Measurements from ENCODE around the gene BCL2L13.

BCL2L13 gene

GRCh38 chr22:17638432-17639246 lies at the start of gene BCL2L13:
TSS of gene BCL2L13 (plus strand) at chr22:17638757. CDS start at chr22:17655712, 16,955 bp downstream.
- DNase-seq (ENCODE audit: low read depth in 2 of 2) = peak; percentile 75 to 82

- no peak for DNase-seq (ENCODE audit: low read depth in 2 of 2)
Measured at GRCh38 chr22:17589810-17590375, 48.7 kb upstream of the BCL2L13 start.

- DNase-seq (ENCODE audit: low read depth in 2 of 2) = no peak
Measured at GRCh38 chr22:17590586-17590985, 48.0 kb upstream of the BCL2L13 start.

DNA sequence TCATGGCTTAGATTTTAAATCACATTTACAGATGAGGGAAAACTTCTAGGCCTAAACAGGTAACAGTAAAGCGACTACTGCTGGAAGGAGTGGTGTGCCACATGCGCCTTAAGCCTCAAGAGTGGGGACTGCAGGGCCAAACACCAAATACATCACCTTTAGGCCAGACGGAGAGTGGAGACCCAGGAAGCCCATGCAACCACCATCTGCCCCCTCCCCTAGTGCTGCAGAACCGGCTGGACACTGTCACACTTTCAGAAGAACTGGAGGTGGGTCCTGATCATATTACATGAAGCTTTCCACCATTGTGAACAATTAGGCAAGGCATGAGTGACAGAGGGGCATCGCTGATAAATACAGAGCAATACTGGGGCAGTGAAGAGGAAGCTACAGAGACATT lies 46.4 kb upstream of the BCL2L13 start:
- DNase-seq (ENCODE audit: low read depth in 2 of 2) = no peak

GRCh38 chr22:17596226-17596625 lies 42.3 kb upstream of the BCL2L13 start:
- no peak for DNase-seq (ENCODE audit: low read depth in 2 of 2)

DNA sequence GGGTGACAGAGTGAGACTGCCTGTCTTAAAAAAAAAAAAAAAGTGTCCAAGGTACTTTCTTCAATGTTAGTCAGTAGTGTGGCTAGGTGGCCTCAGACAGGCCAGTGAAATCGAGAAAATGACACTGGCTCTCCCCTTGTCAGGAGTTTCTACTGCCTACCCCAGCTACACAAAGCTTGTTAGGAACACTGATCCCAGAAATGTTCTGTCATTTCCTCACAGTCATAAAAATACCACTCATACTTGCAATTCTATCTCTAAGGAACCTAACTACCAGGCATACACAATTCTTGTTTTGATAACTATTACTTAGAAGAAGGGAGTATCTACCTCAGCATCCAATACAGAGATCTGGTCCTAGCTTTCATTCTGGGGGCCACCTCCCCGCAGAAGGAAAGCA lies 41.3 kb upstream of the BCL2L13 start:
- no peak for DNase-seq (ENCODE audit: low read depth in 2 of 2)

DNA sequence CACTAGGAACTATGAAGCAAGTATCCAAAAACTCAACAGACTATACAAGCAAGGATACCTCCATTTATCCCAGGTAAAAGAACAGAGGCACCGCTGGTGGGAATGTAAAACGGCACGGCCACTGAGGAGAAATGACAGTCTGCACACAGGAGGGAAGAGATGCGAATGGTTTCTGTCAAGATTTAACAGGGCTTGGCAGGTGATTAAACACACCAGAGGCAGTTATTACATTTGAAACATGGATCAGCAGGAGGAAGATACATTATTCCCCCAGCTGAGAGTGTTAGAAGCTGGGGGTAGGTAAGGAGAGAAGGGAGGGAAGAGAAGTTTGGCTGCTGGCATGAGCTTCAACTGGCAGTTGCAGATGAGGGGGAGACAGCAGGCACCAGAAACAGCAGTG lies 40.2 kb upstream of the BCL2L13 start:
- DNase-seq (ENCODE audit: low read depth in 2 of 2) = no peak

DNA sequence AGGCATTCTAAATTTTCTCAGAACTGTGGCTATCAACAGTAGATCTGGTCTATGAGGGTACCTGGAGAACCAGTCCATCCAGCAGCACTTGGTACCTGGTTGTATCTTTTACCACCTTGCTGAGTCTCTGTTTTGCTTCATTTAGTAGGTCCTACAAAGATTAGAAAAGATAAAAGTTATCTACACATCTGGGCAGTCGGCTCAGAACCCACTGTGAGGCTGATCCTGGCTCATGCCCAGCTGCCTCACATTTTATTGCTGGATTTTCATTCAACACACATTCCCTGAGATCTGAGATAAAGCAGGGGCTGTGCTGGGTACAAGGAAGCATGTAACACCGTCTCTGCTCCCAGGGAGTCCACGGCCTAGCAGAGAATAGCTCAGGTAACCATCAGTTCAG lies 37.5 kb upstream of the BCL2L13 start:
- DNase-seq (ENCODE audit: low read depth in 2 of 2) = no peak

- DNase-seq (ENCODE audit: low read depth in 2 of 2) = no peak
Measured at GRCh38 chr22:17603668-17604067, 34.9 kb upstream of the BCL2L13 start.

DNA sequence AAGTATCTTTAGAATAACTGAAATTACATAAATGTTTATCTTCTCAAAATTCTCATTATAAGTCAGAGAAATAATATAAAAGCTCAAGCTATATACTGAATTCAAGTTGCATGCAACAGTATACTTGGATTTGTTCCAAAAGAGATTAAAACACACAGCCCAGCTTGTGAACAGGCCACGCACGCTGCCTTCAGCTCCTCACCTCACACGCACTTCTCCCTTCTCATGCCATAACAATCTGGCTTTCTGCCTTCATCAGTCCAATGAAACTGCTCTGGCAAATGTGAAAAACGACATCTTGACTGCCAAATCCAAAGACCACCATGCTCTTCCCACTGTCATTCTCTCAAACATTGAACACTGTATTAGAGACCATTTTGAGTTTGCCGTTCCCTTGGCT lies 32.1 kb upstream of the BCL2L13 start:
- DNase-seq (ENCODE audit: low read depth in 2 of 2) = no peak

GRCh38 chr22:17607891-17608521 lies 30.6 kb upstream of the BCL2L13 start:
- DNase-seq (ENCODE audit: low read depth in 2 of 2) = no peak

DNA sequence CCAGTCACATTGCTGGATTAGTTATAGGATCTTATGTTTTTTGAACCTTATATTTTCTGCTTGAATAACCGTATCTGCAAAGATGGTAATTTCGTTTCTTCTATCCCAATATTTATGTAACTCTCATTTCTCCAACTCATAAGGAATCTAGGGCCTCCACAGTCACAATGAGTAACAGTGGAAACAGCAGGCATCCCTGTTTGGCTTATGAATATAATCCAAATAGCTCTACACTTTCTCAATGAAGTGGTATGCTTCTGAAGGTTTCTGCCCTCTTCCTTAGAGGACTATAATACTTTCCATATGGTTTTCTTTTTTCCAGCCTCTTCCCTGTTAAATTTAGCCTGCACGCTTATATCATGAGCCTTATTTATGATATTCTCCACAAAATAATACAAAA lies 26.5 kb upstream of the BCL2L13 start:
- DNase-seq (ENCODE audit: low read depth in 2 of 2) = no peak

DNA sequence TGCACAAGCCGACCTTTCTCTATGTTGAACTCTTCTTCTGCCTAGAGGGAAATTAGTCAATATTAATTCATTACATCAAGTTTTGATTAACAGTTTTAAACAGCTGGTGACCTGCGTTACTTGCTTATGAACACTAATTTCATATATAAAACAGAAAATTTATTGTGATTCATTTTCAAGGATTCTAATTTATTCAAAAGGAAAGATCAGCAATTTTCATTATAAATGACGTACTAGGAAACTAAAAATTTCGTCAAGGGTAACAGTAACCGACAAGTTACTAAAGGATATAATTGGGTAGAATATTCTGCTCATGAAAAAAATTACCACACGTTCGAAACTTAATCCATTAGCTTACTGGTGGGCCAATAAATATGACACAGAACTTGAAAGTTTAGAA lies 25.3 kb upstream of the BCL2L13 start:
- DNase-seq (ENCODE audit: low read depth in 2 of 2) = no peak

- DNase-seq (ENCODE audit: low read depth in 2 of 2) = no peak
Measured at GRCh38 chr22:17627961-17628405, 10.6 kb upstream of the BCL2L13 start.

- DNase-seq (ENCODE audit: low read depth in 2 of 2) = peak; percentile 88
Measured at GRCh38 chr22:17628406-17629172, 10.0 kb upstream of the BCL2L13 start, which contains the start of gene ATP6V1E1. TSS of gene ATP6V1E1 (minus strand) at chr22:17628749. CDS start at chr22:17628635, 114 bp downstream.

GRCh38 chr22:17629173-17629489 lies 9.4 kb upstream of the BCL2L13 start:
- no peak for DNase-seq (ENCODE audit: low read depth in 2 of 2)

DNA sequence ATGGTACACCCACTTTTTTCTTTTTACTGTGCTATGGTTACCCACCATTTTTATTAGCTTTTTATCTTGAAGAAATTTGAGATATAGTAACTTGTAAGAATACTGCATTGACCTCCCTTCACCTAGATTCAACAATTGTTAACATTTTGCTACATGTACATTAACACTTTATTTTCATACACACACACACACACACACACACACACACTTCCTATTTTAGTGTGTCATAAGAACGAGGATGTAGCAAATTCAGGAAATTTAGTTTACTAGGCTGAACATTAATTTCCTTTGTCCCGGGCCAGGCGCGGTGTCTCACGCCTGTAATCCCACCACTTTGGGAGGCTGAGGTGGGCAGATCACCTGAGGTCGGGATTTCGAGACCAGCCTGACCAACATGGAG lies 8.9 kb upstream of the BCL2L13 start:
- DNase-seq (ENCODE audit: low read depth in 2 of 2) = no peak

- no peak for DNase-seq (ENCODE audit: low read depth in 2 of 2)
Measured at GRCh38 chr22:17631076-17631565, 7.4 kb upstream of the BCL2L13 start.

DNA sequence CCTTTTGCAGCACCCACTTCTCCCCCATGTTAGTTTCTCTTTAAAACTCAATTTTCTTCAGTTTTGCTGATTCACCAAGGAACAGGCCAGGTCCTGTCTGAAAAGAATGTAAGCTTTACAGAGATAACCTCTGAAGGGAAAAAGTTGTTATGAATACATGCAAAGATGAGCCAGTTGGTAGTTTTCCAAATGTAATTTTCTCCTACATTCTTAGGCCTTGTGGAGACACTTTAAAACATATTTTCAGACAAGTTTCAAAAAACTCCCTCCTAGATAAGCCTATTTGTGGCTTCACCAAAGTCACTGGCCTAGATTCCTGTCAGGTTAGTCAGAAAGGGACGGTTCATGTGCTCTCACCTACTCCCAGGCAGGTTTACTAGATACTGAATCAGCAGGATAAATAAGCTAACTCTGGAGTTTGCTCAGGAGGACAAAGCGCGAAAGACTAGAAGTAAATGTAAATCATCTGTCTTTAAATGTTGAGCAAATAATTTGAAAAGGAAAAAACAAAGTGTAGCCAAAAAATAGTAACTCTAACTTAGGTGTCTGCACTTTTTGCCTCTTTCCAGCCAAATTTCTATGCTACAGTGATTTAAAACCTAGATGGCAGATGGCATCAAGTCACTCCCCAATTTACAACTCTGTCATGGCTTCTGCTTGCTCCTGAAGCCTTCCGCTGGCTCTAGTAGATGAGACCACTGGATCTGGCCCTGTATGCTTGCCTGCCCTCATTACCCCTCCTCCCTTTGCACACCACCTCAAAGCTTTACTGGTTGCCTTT lies 5.2 kb upstream of the BCL2L13 start:
- DNase-seq (ENCODE audit: low read depth in 2 of 2) = no peak

- no peak for DNase-seq (ENCODE audit: low read depth in 2 of 2)
Measured at GRCh38 chr22:17633998-17634323, 4.6 kb upstream of the BCL2L13 start.

DNA sequence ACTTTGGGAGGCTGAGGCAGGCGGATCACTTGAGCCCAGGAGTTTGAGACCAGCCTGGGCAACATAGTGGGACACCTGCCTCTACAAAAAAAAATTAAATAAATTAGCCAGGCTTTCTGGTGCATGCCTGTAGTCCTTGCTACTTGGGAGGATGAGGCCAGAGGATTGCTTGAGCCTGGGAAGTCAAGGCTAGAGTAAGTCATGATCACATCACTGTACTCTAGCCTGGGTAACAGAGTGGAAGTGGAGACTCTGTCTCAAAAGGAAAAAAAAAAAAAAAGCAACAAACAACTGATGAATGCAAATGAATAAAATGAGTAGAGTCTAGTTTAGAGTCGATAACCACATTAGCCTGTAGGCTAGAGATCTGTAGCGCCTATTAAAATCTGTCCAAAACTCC lies 3.9 kb upstream of the BCL2L13 start:
- DNase-seq (ENCODE audit: low read depth in 2 of 2) = no peak

Measured in stimulated activated CD8-positive, alpha-beta memory T cell treated with anti-CD3 and anti-CD28 coated beads, Interleukin-2, amount 100 ng/mL, for 1 hour (primary cell).